NCI-H446 (cell line): ENCODE data around the gene OR52E4.

Source experiments
- DNase-seq, 2 experiments: peaks; one replicate each; lab custom pipeline; 2025; lab: John Stamatoyannopoulos, UW

Gene OR52E4

GRCh38 chr11:5929571-5930368 is 49.3 kb downstream of the OR52E4 start:
- DNase-seq, result no peak

- DNase-seq, result no peak
Measured at GRCh38 chr11:5930614-5931013, 50.2 kb downstream of the OR52E4 start.

- no peak for DNase-seq
Measured at GRCh38 chr11:5931061-5931460, 50.6 kb downstream of the OR52E4 start.

- no peak for DNase-seq
Measured at GRCh38 chr11:5932671-5933070, 52.2 kb downstream of the OR52E4 start.

GRCh38 chr11:5933116-5933515 is 52.7 kb downstream of the OR52E4 start:
- no peak for DNase-seq
